Measurements from ENCODE around the gene ARAP1.

The ARAP1 gene

DNA sequence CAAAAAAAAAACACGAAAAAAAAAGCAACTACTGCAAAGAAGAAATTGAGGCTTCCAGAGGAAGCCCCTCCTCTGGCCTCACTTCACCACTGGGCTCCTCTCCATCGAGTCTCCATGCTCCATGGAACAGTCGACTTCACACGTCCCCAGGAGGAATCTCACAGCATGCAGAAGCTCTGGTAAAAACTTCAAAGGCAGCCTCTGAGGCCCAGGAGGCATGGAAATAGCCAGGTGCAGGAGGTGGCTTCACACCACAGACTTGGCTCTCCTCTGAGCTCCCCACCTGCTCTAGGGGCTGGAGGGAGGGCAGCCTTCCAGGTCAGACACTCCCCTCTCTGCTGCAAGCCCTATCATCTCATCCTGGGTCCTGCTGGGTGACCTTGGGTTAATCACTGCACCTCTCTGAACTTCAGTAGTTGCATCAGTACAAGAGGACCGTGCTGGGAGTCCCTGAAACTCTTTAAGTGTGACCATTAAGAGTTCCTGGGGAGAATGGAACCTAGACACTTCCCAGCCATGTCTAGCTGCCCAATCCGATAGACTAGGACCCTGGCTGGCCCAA is 86.2 kb downstream of the ARAP1 start:
- TF ChIP-seq, protein P1, sequence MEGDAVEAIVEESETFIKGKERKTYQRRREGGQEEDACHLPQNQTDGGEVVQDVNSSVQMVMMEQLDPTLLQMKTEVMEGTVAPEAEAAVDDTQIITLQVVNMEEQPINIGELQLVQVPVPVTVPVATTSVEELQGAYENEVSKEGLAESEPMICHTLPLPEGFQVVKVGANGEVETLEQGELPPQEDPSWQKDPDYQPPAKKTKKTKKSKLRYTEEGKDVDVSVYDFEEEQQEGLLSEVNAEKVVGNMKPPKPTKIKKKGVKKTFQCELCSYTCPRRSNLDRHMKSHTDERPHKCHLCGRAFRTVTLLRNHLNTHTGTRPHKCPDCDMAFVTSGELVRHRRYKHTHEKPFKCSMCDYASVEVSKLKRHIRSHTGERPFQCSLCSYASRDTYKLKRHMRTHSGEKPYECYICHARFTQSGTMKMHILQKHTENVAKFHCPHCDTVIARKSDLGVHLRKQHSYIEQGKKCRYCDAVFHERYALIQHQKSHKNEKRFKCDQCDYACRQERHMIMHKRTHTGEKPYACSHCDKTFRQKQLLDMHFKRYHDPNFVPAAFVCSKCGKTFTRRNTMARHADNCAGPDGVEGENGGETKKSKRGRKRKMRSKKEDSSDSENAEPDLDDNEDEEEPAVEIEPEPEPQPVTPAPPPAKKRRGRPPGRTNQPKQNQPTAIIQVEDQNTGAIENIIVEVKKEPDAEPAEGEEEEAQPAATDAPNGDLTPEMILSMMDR (conservative IDR thresholded peaks at IDR 0.05; ENCODE audit: low read length): no peak
- no peak for DNase-seq (ENCODE audit: low read depth)
- no peak overlapping the region for H3K4me3 ChIP-seq (ENCODE audit: low read length)

GRCh38 chr11:72662036-72662435 is 90.2 kb downstream of the ARAP1 start:
- TF ChIP-seq, protein P1 (conservative IDR thresholded peaks at IDR 0.05; ENCODE audit: low read length): no peak
- no peak for DNase-seq (ENCODE audit: low read depth)
- no peak overlapping the region for H3K4me3 ChIP-seq (ENCODE audit: low read length)

- no peak overlapping the region for H3K4me3 ChIP-seq (ENCODE audit: low read length)
- DNase-seq (ENCODE audit: low read depth): no peak
- TF ChIP-seq, protein P1 (conservative IDR thresholded peaks at IDR 0.05; ENCODE audit: low read length): no peak
Observed at GRCh38 chr11:72661486-72661885, 90.7 kb downstream of the ARAP1 start.

- TF ChIP-seq, protein P1 (conservative IDR thresholded peaks at IDR 0.05; ENCODE audit: low read length): no peak
- no peak for DNase-seq (ENCODE audit: low read depth)
- no peak overlapping the region for H3K4me3 ChIP-seq (ENCODE audit: low read length)
Observed at GRCh38 chr11:72658989-72659640, 93.1 kb downstream of the ARAP1 start.

- TF ChIP-seq, protein P1 (conservative IDR thresholded peaks at IDR 0.05; ENCODE audit: low read length): no peak
- H3K4me3 ChIP-seq (ENCODE audit: low read length): no peak overlapping the region
- no peak for DNase-seq (ENCODE audit: low read depth)
Observed at GRCh38 chr11:72657411-72658100, 94.7 kb downstream of the ARAP1 start.

GRCh38 chr11:72655896-72656464 is 96.2 kb downstream of the ARAP1 start:
- TF ChIP-seq, protein P1 (conservative IDR thresholded peaks at IDR 0.05; ENCODE audit: low read length): no peak
- H3K4me3 ChIP-seq (ENCODE audit: low read length): no peak overlapping the region

More at GRCh38 chr11:72655896-72656464, 96.2 kb downstream of the ARAP1 start:
- no peak for DNase-seq (ENCODE audit: low read depth)

All from AG10803 (cell line).